Activated naive CD8-positive, alpha-beta T cell treated with anti-CD3 and anti-CD28 coated beads, Interleukin-2, amount 50 U/mL, for 24 hours (primary cell): Measurements from ENCODE around the gene CAPN11.

Source experiments
- ATAC-seq: fragments of 150-1000 bp; cut with Tn5 transposase; one replicate; pipeline ENCODE4 v1.10.0; 2021
- DNase-seq: peaks from one replicate; pipeline ENCODE4 v3.0.0; 2021
- H3K27ac Mint-ChIP-seq: one replicate; pipeline ENCODE4 v1.8.0; 2021; ENCODE audit warnings: mild to moderate bottlenecking, mixed read lengths
- H3K27me3 Mint-ChIP-seq: one replicate; pipeline ENCODE4 v1.8.0; 2021; ENCODE audit warnings: mixed read lengths
- H3K36me3 Mint-ChIP-seq: one replicate; pipeline ENCODE4 v1.8.0; 2021; ENCODE audit warnings: low read depth, mixed read lengths
- H3K4me1 Mint-ChIP-seq: one replicate; pipeline ENCODE4 v1.8.0; 2021; ENCODE audit warnings: mixed read lengths
- H3K4me3 Mint-ChIP-seq: one replicate; pipeline ENCODE4 v1.8.0; 2021; ENCODE audit warnings: mild to moderate bottlenecking, moderate library complexity, mixed read lengths
- H3K9me3 Mint-ChIP-seq: one replicate; pipeline ENCODE4 v1.8.0; 2021; ENCODE audit warnings: mixed read lengths

Gene CAPN11

GRCh38 chr6:44126320-44127149 is 32.1 kb upstream of the CAPN11 start:
- H3K36me3 Mint-ChIP-seq = peaks cover 16% of the 10 kb centered on the region
- H3K4me3 Mint-ChIP-seq = peak overlapping the region; percentile 86
- ATAC-seq (peak; percentile 89), DNase-seq (peak; percentile 80)
- H3K9me3 Mint-ChIP-seq = no peaks in the 10 kb centered on the region
- H3K27me3 Mint-ChIP-seq = no peaks in the 10 kb centered on the region
- H3K27ac Mint-ChIP-seq = peak overlapping the region; percentile 87
- H3K4me1 Mint-ChIP-seq = peaks cover 59% of the 10 kb centered on the region

GRCh38 chr6:44127186-44128019 is 31.2 kb upstream of the CAPN11 start, which contains the start of the genes MRPL14 and TMEM63B:
TSS of gene MRPL14 (minus strand) at chr6:44127452. CDS start at chr6:44116611, 10,841 bp downstream.
TSS of gene TMEM63B (plus strand) at chr6:44127554. CDS start at chr6:44134585, 7,031 bp downstream.
- no peaks in the 10 kb centered on the region for H3K27me3 Mint-ChIP-seq

GRCh38 chr6:44128020-44128917 is 30.4 kb upstream of the CAPN11 start:
- H3K36me3 Mint-ChIP-seq = peaks cover 16% of the 10 kb centered on the region
- H3K4me3 Mint-ChIP-seq = peak overlapping the region; percentile 86
- no peaks in the 10 kb centered on the region for H3K27me3 Mint-ChIP-seq
- DNase-seq (peak; percentile 31), ATAC-seq (no peak)
- H3K27ac Mint-ChIP-seq = peak overlapping the region; percentile 56
- peaks cover 44% of the 10 kb centered on the region for H3K4me1 Mint-ChIP-seq
- H3K9me3 Mint-ChIP-seq = no peaks in the 10 kb centered on the region

More at GRCh38 chr6:44127186-44128019, 31.2 kb upstream of the CAPN11 start, which contains the start of the genes MRPL14 and TMEM63B:
- ATAC-seq (peak; percentile 74), DNase-seq (peak; percentile 94)
- H3K36me3 Mint-ChIP-seq = peaks cover 16% of the 10 kb centered on the region
- H3K4me1 Mint-ChIP-seq = peaks cover 53% of the 10 kb centered on the region
- peak within 1 kb of the TSS; percentile 86 for H3K4me3 Mint-ChIP-seq
- no peaks in the 10 kb centered on the region for H3K9me3 Mint-ChIP-seq
- H3K27ac Mint-ChIP-seq = peak within 1 kb of the TSS; percentile 87

- Mint-ChIP-seq H3K36me3 (peaks cover 10% of the 10 kb centered on the region), H3K27ac (no peak overlapping the region), H3K27me3 (no peaks in the 10 kb centered on the region), H3K4me1 (peaks cover 30% of the 10 kb centered on the region), H3K9me3 (no peaks in the 10 kb centered on the region), H3K4me3 (peak overlapping the region; percentile 42)
- ATAC-seq (no peak), DNase-seq (no peak)
Measured at GRCh38 chr6:44129841-44130322, 28.7 kb upstream of the CAPN11 start.

- Mint-ChIP-seq H3K27ac (no peak overlapping the region), H3K36me3 (peaks cover 9% of the 10 kb centered on the region), H3K27me3 (no peaks in the 10 kb centered on the region), H3K4me3 (no peak overlapping the region), H3K9me3 (no peaks in the 10 kb centered on the region), H3K4me1 (peaks cover 10% of the 10 kb centered on the region)
- ATAC-seq (no peak), DNase-seq (no peak)
Measured at GRCh38 chr6:44131892-44132291, 26.7 kb upstream of the CAPN11 start.

GRCh38 chr6:44132476-44132875 is 26.1 kb upstream of the CAPN11 start:
- Mint-ChIP-seq H3K9me3 (no peaks in the 10 kb centered on the region), H3K4me3 (no peak overlapping the region), H3K36me3 (peaks cover 9% of the 10 kb centered on the region), H3K4me1 (peaks cover 10% of the 10 kb centered on the region), H3K27me3 (no peaks in the 10 kb centered on the region), H3K27ac (no peak overlapping the region)
- DNase-seq (no peak), ATAC-seq (no peak)

GRCh38 chr6:44133003-44133931 is 25.4 kb upstream of the CAPN11 start:
- Mint-ChIP-seq H3K36me3 (peaks cover 9% of the 10 kb centered on the region), H3K4me3 (no peak overlapping the region), H3K4me1 (peaks cover 8% of the 10 kb centered on the region), H3K27me3 (no peaks in the 10 kb centered on the region), H3K27ac (no peak overlapping the region), H3K9me3 (no peaks in the 10 kb centered on the region)
- ATAC-seq (no peak), DNase-seq (no peak)

GRCh38 chr6:44133981-44134711 is 24.5 kb upstream of the CAPN11 start:
- Mint-ChIP-seq H3K27me3 (no peaks in the 10 kb centered on the region), H3K4me1 (peaks cover 3% of the 10 kb centered on the region), H3K36me3 (peaks cover 9% of the 10 kb centered on the region), H3K27ac (no peak overlapping the region), H3K4me3 (no peak overlapping the region), H3K9me3 (no peaks in the 10 kb centered on the region)
- DNase-seq (no peak), ATAC-seq (no peak)

GRCh38 chr6:44135173-44135758 is 23.4 kb upstream of the CAPN11 start:
- no peak for ATAC-seq

GRCh38 chr6:44135875-44136274 is 22.7 kb upstream of the CAPN11 start:
- Mint-ChIP-seq H3K4me3 (no peak overlapping the region), H3K27ac (no peak overlapping the region), H3K27me3 (no peaks in the 10 kb centered on the region), H3K4me1 (peaks cover 2% of the 10 kb centered on the region), H3K36me3 (peaks cover 9% of the 10 kb centered on the region), H3K9me3 (no peaks in the 10 kb centered on the region)
- DNase-seq (no peak), ATAC-seq (no peak)

More at GRCh38 chr6:44135173-44135758, 23.4 kb upstream of the CAPN11 start:
- Mint-ChIP-seq H3K27ac (no peak overlapping the region), H3K4me1 (peaks cover 2% of the 10 kb centered on the region), H3K27me3 (no peaks in the 10 kb centered on the region), H3K4me3 (no peak overlapping the region), H3K36me3 (peaks cover 9% of the 10 kb centered on the region), H3K9me3 (no peaks in the 10 kb centered on the region)
- no peak for DNase-seq

- H3K27ac Mint-ChIP-seq = no peak overlapping the region
- H3K36me3 Mint-ChIP-seq = peaks cover 9% of the 10 kb centered on the region
- no peak for DNase-seq
- no peaks in the 10 kb centered on the region for H3K27me3 Mint-ChIP-seq
- H3K9me3 Mint-ChIP-seq = no peaks in the 10 kb centered on the region
- no peak overlapping the region for H3K4me3 Mint-ChIP-seq
- H3K4me1 Mint-ChIP-seq = peaks cover 1% of the 10 kb centered on the region
- ATAC-seq = no peak
Measured at GRCh38 chr6:44138717-44139350, 19.8 kb upstream of the CAPN11 start.

- H3K9me3 Mint-ChIP-seq = no peaks in the 10 kb centered on the region
- ATAC-seq (no peak), DNase-seq (no peak)
- H3K4me1 Mint-ChIP-seq = no peaks in the 10 kb centered on the region
- H3K4me3 Mint-ChIP-seq = no peak overlapping the region
- H3K27ac Mint-ChIP-seq = no peak overlapping the region
- peaks cover 9% of the 10 kb centered on the region for H3K36me3 Mint-ChIP-seq
- H3K27me3 Mint-ChIP-seq = no peaks in the 10 kb centered on the region
Measured at GRCh38 chr6:44139351-44139743, 19.3 kb upstream of the CAPN11 start.
